GM12873 (cell line): ENCODE results near the gene HEG1.

ENCODE experiments used
- TF ChIP-seq, protein P1 (sequence below): IDR thresholded peaks from 2 replicates; pipeline ENCODE4 v1.5.1; 2012; ENCODE audit warnings: low read depth, mild to moderate bottlenecking, moderate library complexity, low read length, control low read depth; ENCODE audit not compliant: insufficient read depth; ENCODE audit errors: missing control alignments

HEG1 gene

DNA sequence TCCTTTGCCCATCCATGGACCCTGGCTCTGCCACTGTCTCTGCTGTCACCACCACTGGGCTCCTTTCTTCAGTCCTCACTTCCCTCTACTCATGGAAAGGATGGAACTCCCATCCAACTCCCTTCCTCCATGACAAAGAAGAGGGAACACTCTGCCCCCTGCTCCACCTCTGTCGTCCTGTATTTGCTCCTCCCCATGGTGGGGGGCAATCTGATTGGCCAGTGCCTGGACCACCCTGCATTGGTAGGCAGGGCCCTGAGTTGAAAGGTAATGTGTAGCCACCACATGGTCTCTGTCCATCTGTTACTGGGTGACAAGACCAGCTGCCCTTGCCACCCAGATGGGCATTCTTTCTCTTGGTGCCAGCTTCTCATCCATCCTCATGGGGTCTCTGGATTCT is 20.7 kb upstream of the HEG1 start:
- TF ChIP-seq, protein P1, sequence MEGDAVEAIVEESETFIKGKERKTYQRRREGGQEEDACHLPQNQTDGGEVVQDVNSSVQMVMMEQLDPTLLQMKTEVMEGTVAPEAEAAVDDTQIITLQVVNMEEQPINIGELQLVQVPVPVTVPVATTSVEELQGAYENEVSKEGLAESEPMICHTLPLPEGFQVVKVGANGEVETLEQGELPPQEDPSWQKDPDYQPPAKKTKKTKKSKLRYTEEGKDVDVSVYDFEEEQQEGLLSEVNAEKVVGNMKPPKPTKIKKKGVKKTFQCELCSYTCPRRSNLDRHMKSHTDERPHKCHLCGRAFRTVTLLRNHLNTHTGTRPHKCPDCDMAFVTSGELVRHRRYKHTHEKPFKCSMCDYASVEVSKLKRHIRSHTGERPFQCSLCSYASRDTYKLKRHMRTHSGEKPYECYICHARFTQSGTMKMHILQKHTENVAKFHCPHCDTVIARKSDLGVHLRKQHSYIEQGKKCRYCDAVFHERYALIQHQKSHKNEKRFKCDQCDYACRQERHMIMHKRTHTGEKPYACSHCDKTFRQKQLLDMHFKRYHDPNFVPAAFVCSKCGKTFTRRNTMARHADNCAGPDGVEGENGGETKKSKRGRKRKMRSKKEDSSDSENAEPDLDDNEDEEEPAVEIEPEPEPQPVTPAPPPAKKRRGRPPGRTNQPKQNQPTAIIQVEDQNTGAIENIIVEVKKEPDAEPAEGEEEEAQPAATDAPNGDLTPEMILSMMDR, result no peak

DNA sequence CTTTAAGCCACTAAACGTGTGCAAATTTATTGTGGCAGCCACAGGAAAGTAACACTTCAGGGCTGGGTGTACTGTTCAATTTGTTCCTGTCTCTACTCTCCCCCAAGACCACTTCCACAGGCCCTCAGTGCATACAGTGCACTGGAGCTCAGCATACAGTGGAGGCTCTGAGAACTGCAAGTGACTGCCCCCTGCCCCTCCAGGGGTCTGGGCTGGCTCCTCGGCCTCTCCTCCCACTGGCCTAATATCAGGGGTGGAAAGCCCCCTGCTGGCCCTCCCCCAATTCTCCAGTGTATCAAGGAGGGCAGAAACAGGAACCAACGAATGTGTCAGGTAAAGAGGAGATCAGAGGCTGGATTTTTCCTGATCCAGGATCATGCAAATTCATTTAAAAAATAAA is 19.9 kb upstream of the HEG1 start:
- TF ChIP-seq, protein P1, result peak; percentile 26

DNA sequence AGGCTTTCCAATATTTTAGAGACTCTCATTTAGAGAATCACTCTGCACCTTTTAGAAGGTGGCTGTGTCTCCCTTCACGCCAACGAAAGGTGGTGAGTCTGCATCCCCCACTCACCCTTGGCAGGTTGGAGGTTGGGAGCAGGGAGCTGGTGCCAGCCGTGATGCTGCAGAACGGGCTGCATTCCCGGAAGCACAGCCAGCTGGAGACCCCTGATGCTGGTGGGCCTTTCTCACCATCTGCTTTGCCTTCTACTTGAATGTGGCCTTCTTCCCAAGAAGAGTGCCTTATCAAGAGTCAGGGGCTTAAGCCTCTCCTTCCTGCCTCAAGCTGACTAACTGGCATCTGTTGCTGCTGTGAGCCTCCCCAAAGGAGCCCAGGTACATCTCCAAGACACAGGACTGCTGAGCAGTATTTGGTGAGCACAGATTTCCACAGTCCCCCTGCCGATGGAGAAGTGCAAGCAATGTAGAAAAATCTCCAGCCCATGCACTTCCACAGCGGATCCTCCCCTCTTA is 17.7 kb upstream of the HEG1 start:
- TF ChIP-seq, protein P1, result no peak

- TF ChIP-seq, protein P1, result no peak
Observed at GRCh38 chr3:125072749-125073389, 17.1 kb upstream of the HEG1 start.

- TF ChIP-seq, protein P1, result no peak
Observed at GRCh38 chr3:125072301-125072700, 16.5 kb upstream of the HEG1 start.

DNA sequence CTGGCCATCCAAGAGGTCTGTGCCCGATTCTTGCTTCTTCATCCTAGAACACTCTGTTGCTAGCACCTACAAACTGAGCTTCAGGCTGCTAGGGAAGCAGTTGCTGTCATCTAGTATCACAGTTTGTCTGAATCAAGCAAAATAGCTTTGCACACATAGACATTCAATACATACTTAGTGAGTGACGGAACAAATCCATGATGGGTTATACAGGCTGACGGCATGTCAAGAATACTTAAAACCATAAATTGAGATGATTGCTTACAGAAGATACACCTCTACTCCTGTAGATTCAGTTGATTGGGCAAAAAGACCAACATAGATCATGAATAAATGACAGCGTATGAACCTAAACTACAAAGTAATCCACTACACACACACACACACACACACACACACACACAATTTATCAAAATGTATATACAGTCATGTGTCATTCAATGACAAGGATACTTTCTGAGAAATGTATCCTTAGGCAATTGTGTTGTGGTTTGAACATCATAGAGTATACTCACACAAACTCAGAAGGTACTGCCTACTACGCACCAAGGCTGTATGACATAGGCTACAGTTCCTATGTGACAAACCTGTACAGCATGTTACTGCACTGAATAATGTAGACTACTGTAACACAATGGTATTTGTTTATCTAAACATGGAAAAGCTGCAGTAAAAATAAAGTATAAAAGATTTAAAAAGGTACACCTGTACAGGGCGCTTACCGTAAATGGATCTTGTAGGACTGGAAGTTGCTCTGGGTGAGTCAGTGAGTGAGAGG is 14.4 kb upstream of the HEG1 start:
- TF ChIP-seq, protein P1, result no peak

DNA sequence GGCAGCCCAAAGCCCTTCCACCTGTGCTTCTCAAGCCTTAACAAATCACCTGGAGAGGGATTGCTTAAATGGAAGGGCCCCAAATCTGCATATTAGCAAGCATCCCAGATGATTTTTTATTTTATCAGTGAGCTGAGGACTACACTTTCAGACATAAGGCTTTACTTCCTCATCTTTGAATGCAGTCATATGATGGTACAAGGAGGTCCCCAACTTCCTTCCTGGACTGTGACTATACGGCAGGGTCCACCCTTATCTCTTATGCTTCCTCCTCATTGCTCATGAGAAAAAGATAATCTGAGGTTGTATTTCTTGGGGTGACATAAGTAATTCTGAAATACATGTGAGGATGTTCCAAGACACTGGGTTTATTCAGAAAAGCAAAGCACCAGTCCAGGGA is 13.7 kb upstream of the HEG1 start:
- TF ChIP-seq, protein P1, result no peak
